Cardiac muscle cell (in vitro differentiated cells and primary cell): ENCODE measurements around the gene NFATC3. TPM values are rescaled to one million over a fixed set of nuclear protein-coding genes. Genes with fewer than 3 reads are reported as not detected.
A peak's percentile ranks its signal among the peaks of the same experiment; 100 is the strongest.

Experiments used
- DNase-seq, 2 donors: peaks; one replicate each; pipeline versions ENCODE4 v3.0.0 to v3.0.0-alpha.2; 2010 to 2017; ENCODE audit warnings: low read depth in 1 of 2, low spot score in 1 of 2
- H3K27ac ChIP-seq: fragments of 200-600 bp; sonication (generic); 2 replicates; pipeline ENCODE4 v1.5.1; 2016
- H3K27me3 ChIP-seq: fragments of 200-600 bp; sonication (generic); 2 replicates; pipeline ENCODE4 v1.6.0; 2016; ENCODE audit warnings: control low read depth
- H3K36me3 ChIP-seq: fragments of 200-600 bp; sonication (generic); 2 replicates; pipeline ENCODE4 v1.5.1; 2016; ENCODE audit warnings: control low read depth
- H3K4me1 ChIP-seq: fragments of 200-600 bp; sonication (generic); 2 replicates; pipeline ENCODE4 v1.8.1; 2017; ENCODE audit warnings: low read depth, mild to moderate bottlenecking, mixed run types
- H3K4me3 ChIP-seq: fragments of 200-600 bp; sonication (generic); 2 replicates; pipeline ENCODE4 v1.5.1; 2016; ENCODE audit warnings: mild to moderate bottlenecking
- H3K9me3 ChIP-seq: fragments of 200-600 bp; sonication (generic); 2 replicates; pipeline ENCODE4 v1.5.1; 2017; ENCODE audit warnings: low read depth, mild to moderate bottlenecking, control low read depth
- polyA plus RNA-seq: library from polyadenylated mRNA; unstranded; fragments of >200 nt; fragmentation: Nextera tagmentation; extraction: Ambion mirVana; gene quantifications from 2 replicates; pipeline ENCODE4 v1.2.1, GENCODE V29; 2016
- total RNA-seq: library from RNA; depleted of rRNA; stranded (reverse); fragments of >200 nt; gene quantifications from 2 replicates; pipeline ENCODE4 v1.2.3, GENCODE V29; 2016
- TF ChIP-seq, protein P1 (sequence below): IDR thresholded peaks from 2 replicates; pipeline ENCODE4 v1.5.1; 2012; ENCODE audit warnings: low read depth, mild to moderate bottlenecking, low read length

Gene NFATC3
- total and polyA plus RNA-seq, 2 experiments from 2014 or later, result 13.6 to 26.2 TPM

DNA sequence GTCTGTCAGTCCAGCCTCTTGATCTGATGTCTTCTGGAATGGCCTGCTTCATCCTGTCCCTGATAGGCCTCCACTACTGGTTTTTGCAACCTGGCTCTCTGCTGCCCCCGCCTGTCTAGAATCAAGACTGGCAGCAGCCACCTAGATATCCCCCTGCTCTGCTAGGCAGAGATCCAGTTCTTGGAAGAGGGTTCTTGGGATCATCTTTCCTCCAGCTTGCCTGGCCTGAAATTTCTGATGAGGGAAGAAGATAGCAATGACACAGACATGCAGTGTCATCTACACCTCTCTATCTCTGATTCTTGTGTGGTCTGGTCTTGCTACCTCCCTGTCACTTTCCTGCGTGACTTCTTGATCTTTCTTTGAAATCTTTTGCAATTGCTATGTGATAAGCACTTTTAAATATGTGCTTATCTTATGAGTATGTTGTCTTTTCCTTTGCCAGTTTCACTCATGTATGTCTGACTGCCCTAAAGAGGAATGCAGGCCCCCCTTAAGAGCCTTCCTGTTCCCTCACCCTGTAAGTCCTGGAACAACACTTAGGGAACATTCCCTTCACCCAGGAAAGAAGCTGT, 20.3 kb upstream of the NFATC3 start:
- DNase-seq, result peak; percentile 73 to 88
- H3K4me3 ChIP-seq, result no peak overlapping the region
- no peaks in the 10 kb centered on the region for H3K27me3 ChIP-seq
- H3K4me1 ChIP-seq, result no peaks in the 10 kb centered on the region
- no peak overlapping the region for H3K27ac ChIP-seq
- TF ChIP-seq, protein P1, sequence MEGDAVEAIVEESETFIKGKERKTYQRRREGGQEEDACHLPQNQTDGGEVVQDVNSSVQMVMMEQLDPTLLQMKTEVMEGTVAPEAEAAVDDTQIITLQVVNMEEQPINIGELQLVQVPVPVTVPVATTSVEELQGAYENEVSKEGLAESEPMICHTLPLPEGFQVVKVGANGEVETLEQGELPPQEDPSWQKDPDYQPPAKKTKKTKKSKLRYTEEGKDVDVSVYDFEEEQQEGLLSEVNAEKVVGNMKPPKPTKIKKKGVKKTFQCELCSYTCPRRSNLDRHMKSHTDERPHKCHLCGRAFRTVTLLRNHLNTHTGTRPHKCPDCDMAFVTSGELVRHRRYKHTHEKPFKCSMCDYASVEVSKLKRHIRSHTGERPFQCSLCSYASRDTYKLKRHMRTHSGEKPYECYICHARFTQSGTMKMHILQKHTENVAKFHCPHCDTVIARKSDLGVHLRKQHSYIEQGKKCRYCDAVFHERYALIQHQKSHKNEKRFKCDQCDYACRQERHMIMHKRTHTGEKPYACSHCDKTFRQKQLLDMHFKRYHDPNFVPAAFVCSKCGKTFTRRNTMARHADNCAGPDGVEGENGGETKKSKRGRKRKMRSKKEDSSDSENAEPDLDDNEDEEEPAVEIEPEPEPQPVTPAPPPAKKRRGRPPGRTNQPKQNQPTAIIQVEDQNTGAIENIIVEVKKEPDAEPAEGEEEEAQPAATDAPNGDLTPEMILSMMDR, result peak; percentile 89
- no peaks in the 10 kb centered on the region for H3K9me3 ChIP-seq
- H3K36me3 ChIP-seq, result no peaks in the 10 kb centered on the region

DNA sequence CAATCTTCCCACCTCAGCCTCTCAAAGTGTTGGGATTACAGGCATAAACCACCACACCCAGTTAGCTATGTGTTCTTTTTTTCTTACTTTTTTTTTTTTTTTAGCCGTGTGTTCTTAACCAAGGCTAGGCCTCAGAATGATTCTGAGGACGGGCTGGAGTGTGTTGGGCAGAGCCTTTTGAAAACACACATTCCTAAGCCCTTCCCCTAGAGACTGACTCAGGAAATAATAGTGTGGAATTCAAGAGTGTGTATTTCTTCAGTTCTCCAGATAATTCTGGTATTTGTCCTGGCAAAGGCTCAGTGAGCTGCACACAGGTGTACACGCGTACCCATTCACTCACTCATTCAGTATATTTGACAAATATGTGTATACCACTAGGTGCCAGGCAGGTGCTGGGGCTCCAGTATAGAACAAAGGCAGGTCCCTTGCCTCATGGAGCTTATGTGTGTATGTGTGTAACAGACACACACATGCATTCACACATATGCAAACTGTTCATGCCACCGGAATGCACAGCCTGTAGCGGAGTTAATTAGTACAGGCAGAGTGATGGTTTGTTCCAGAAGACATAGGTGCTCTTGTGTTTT, 19.4 kb upstream of the NFATC3 start:
- H3K4me3 ChIP-seq, result no peak overlapping the region
- peak in 1 of 2 donors; percentile 92 for DNase-seq
- H3K27me3 ChIP-seq, result no peaks in the 10 kb centered on the region
- H3K9me3 ChIP-seq, result no peaks in the 10 kb centered on the region
- no peak overlapping the region for H3K27ac ChIP-seq
- H3K4me1 ChIP-seq, result no peaks in the 10 kb centered on the region
- H3K36me3 ChIP-seq, result peaks cover 3% of the 10 kb centered on the region
- TF ChIP-seq, protein P1, result no peak

DNA sequence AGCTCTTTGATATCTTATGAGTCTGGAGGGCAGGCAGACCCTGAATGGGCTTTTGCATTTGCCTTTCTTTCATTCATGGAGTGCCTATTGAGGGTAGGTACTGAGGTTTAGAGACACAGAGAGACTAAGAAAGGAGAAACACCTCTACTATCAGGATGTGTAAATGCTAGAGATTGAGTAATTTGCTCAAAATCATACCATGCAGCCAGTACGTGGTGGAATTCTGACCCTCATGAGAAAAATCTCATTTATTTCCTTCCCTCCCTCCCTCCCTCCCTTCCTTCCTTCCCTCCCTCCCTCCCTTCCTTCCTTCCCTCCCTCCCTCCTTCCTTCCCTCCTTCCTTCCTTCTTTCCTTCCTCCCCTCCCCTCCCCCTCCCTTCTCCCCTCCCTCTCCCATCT, 18.4 kb upstream of the NFATC3 start:
- no peaks in the 10 kb centered on the region for H3K27me3 ChIP-seq
- TF ChIP-seq, protein P1, result no peak
- DNase-seq, result no peak
- H3K4me3 ChIP-seq, result no peak overlapping the region
- no peaks in the 10 kb centered on the region for H3K9me3 ChIP-seq
- H3K36me3 ChIP-seq, result peaks cover 6% of the 10 kb centered on the region
- no peaks in the 10 kb centered on the region for H3K4me1 ChIP-seq
- no peak overlapping the region for H3K27ac ChIP-seq

DNA sequence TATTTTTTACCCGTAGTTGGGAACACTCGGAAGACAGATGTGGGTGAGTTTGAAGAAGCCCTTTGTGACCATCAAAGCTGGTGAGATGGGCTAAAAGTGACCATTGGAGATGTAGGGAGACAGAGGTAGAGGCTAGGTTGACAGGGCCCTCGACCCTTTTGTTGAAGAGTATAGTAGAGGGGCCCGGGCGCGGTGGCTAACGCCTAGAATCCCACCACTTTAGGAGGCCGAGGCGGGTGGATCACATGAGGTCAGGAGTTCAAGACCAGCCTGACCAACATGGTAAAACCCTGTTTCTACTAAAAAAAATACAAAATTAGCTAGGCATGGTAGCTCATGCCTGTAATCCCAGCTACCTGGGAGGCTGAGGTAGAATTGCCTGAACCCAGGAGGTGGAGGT, 16.2 kb upstream of the NFATC3 start:
- no peaks in the 10 kb centered on the region for H3K4me1 ChIP-seq
- no peaks in the 10 kb centered on the region for H3K27me3 ChIP-seq
- no peak overlapping the region for H3K27ac ChIP-seq
- H3K36me3 ChIP-seq, result peaks cover 10% of the 10 kb centered on the region
- TF ChIP-seq, protein P1, result no peak
- DNase-seq, result no peak
- no peak overlapping the region for H3K4me3 ChIP-seq
- no peaks in the 10 kb centered on the region for H3K9me3 ChIP-seq

DNA sequence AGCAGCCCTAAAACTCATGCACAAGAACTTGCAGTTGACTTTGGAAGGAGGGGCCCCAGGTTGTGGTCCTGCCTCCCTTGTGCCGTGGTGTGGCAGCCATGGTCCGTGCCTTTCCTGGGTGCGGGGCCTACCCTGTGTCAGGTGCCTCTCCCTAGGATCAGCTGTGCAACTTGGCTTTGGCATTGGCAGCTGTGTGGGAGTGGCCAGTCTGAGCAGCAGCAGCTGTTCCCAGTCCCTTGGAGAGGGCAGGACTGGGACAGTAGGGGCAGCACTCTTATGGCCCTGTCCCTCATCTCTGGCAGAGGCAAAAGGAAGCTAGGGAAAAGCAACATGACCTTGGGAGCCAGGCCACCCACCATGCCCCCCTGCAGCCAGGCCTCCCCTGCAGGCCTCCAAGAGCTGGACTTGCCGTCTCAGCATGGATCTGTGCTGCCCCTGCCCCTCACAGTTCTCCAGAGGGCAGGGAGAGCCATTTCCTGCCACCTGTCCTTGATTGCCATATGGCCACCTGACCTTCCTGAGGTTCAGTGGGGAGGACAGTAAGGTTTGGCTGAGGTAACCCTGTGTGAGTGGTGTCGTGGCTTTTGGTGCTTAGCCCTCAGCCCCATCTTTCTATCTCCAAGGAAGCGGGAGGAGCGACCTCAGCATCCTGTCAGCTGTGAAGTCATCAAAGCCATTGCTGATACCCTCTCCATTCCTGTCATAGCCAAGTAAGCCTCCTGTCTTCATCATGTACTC, 15.5 kb upstream of the NFATC3 start:
- H3K27me3 ChIP-seq, result no peaks in the 10 kb centered on the region
- no peak for DNase-seq
- no peak overlapping the region for H3K27ac ChIP-seq
- H3K4me3 ChIP-seq, result no peak overlapping the region
- no peaks in the 10 kb centered on the region for H3K9me3 ChIP-seq
- no peaks in the 10 kb centered on the region for H3K4me1 ChIP-seq
- TF ChIP-seq, protein P1, result no peak
- H3K36me3 ChIP-seq, result peaks cover 10% of the 10 kb centered on the region
